HG03097 (cell line): ENCODE results near the gene SORCS2.

Experiments used
- ATAC-seq: cut with Tn5 transposase; IDR thresholded peaks from one replicate; pipeline ENCODE4 v1.9.1; 2021; ENCODE audit not compliant: unreplicated experiment, low FRiP score

The SORCS2 gene

GRCh38 chr4:7739918-7740865 is 547.9 kb downstream of the SORCS2 start:
- no peak for ATAC-seq

DNA sequence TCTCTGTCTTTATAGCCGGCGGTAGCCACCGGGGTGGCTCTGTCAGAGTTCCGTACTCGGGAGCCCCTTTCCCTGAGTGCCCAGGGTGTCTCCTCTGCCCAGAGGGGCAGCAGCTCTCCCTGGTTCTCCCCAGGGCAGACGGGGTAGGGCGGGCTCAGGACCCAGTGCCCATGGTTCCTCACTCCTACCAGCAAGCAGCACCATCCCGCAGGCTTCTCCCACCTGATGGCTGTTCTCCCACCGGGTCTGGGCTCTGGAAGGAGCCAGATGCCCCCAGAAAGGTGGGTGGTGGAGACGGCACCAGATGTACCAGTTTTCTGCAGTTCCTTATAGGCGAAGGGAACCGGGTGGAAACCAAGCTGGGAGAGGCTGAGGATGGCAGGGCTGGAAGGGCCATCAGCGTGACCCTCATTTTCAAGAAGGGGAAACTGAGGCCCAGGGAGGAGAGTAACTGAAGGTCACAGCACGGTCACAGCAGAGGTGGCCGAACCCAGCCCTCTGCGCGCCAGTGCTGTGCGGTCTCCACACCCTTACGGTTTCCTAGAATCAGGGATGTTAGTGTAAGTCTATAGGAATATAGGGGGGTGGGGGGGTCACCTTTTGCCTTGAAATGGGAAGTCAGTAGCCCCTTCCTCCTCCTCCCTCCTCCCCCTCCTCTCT is 548.7 kb downstream of the SORCS2 start:
- no peak for ATAC-seq

DNA sequence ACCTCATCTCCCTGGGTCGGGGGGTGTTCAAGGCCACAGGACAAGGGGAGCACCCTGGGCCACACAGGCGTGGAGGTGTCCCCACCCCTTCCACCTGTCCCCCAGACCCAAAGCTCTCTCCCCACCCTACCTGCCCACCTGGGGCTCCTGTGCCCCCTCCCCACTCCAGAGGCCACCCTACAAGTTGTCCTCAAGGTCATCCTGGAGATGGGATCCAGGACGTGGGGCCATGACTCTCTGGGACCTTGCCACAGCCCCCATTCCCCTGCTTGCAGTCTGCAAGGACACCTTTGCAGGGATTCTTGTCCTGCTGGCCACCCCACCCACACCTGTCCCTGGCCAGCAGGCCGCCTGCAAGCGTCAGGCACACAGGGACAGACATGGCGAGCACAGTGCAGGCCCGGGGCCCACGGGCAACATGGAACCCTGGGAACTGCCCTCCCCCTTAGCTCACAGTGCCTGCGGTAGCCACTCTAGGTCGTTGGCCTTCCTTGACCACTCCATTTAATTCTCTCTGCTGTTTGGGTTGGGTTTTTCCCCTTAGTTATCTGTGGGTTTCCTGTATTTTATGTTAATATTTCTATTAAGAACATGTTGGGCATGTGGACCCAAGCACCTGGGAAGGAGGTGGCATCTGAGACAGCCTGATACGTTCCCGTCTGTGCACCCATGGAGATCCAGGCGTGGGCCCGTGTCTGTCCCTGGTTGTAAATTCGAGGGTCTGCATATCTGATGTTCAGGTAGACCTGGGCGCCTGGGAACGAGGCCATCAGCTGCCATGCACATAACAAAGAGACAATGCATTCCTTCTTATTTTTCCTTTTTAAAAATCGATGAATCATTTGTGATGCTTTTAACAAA is 549.8 kb downstream of the SORCS2 start:
- no peak for ATAC-seq

DNA sequence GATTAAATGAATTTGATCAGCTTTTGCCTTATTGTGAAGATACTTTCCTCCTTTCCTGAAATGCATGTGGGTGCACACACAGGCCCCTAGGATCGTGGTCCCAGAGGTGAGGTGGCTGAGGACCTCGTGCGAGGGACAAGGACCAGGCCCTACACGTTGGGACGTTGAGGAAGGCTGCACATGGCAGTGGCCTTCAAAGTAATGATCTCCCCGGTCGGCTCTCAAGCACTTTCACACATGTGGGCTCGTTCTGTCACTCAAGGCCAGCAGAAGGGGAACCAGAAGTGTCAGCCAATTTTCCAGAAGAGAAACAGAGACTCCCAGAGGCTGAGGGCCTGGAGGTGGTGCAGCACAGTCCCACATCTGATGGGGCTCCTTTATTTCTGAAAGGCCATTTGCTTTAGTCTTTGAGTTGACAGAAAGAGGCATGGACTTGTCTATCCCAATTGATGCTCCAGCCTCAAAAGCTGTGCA is 550.5 kb downstream of the SORCS2 start:
- ATAC-seq = no peak

DNA sequence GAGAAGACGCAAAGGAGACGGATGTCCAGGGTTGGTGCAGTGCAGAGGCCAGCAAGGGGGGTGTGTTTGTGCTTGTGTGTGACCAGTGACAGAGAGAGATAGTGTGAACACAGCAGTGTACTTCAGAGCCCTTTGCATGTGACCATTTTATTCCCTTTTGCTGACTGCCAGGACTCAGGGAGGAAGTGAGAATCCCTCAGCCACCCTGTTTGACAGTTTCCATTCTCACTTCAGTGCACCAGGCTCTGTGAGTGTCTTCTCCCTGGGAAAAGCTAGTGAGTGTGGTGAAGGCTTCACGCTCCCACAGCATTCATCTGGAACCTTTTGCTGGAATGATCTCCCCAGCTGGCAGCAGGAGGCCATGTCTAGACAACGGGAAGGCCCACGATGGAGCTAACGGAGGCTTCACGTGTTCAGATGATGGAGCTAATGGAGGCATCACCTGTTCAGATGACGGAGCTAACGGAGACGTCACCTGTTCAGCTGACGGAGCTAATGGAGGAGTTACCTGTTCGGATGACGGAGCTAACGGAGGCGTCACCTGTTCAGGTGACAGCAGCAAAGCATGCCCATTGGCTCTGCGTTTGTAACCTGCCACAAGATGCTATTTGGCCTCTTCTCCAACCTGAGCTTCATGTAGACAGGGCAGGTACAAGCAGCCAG is 551.9 kb downstream of the SORCS2 start:
- no peak for ATAC-seq

GRCh38 chr4:7745301-7745885 is 553.1 kb downstream of the SORCS2 start:
- ATAC-seq = no peak

- no peak for ATAC-seq
These were observed 554.2 kb downstream of the SORCS2 start for GRCh38 chr4:7746351-7747061.

- ATAC-seq = no peak
These were observed 554.7 kb downstream of the SORCS2 start for GRCh38 chr4:7747062-7747385.

- ATAC-seq = no peak
These were observed 555.2 kb downstream of the SORCS2 start for GRCh38 chr4:7747566-7747965.

GRCh38 chr4:7750523-7750922 is 558.2 kb downstream of the SORCS2 start:
- no peak for ATAC-seq

DNA sequence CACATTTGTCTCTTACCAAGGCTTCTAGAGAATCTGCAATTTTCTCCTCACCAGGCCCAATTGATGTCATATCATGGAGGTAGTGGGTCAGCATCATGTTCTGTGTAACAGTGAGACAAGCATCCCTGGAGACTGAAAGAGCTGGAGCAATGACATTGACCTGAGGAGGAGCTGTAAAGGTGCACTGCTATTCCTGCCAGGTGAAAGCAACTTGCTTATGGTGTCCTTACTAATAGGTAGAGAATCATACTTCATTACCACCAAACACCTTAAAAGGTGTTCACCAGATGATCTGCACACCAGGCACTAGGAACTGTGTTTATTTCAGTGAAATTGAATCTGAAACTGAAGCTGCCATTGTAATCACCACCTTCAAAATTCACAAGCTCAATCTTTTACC is 558.6 kb downstream of the SORCS2 start:
- ATAC-seq = no peak

DNA sequence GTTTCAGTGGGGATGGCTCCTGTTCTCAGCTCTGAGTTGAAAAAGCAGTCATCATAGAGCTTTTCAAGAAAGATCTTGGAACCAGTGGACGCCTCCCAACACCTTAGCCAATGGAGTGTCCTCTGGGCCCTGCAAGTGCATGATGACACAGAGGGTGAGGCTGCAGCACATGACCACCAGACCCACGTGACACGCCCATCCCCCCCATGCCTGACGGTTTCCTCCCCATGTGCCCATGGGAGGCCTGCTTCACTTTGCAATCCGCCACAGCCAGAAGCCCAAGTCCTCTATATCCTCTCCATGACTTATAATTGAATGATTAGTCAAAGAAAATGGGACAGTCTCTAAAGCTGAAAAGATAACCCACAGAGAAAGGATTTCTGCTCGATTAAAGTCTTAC is 560.3 kb downstream of the SORCS2 start:
- no peak for ATAC-seq

DNA sequence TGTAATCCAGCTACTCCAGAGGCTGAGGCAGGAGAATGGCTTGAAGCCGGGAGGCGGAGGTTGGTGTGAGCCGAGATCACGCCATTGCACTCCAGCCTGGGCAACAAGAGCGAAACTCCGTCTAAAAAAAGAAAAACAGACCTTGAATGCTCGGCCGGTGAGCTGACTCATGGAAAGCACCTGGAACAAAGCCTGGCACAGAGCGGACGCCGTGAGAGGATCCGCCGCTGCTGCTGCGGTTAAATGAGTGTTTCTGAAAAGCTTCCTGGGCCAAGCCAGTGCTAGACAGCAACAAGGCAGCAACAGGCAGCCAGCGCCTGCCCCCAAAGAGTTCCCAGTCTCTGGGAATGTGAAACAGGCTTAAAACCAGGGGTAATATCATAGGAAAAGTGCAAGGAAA is 560.9 kb downstream of the SORCS2 start:
- no peak for ATAC-seq

GRCh38 chr4:7753931-7754465 is 561.7 kb downstream of the SORCS2 start:
- ATAC-seq = no peak

DNA sequence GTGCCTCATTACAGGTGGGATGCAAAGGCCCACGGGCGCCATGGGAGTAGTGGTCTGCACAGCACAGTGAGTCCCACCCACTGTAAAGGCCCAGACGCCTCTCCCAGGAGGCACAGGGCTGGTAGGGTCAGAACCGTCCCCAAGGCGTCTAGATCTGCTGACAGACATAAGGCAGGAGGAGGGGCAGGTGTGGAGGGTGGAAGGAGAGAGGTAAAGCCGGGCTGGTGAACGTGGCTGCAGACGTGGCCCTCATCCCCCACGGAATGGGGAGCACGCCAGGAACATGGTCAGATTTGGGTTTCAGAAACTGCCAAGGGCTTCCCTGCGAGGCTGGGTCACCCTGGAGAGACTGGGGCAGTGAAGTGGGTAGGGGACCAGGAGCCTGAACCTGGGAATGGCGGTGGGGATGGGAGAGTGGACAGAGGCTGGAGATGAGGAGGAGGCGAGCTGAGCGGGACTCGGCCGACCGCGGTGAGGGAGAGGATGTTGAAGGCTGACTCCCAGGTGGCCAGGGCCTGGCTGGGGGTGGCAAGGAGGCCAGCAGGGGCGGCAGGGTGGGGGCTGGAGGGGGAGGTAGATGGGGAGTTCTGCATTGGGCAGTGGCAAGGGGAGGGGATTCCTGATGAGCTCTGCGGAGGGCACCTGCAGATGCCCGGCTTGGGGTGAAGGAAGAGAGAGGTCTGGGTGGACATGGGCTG is 562.4 kb downstream of the SORCS2 start:
- ATAC-seq = no peak

GRCh38 chr4:7755561-7755960 is 563.2 kb downstream of the SORCS2 start:
- no peak for ATAC-seq

DNA sequence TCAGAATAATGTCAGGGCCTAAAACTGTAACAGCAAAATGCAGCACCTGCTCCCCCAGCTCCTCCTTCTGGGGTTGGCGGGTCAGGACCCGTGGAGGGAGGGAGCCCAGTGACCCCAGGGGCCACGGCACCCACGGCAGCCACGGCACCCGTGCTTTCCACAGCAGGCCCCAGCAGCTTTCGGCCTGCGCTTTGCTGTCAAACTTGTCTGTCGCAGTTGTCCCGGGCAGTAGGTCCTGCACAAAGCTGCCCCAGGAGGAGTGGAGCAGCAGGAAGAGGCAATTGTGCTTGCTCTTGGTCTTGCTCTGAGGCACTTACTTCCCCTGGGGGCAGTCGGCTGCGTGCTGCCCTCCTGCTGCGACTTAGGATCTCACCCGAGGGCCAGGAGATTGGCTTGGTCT is 563.7 kb downstream of the SORCS2 start:
- ATAC-seq = no peak

DNA sequence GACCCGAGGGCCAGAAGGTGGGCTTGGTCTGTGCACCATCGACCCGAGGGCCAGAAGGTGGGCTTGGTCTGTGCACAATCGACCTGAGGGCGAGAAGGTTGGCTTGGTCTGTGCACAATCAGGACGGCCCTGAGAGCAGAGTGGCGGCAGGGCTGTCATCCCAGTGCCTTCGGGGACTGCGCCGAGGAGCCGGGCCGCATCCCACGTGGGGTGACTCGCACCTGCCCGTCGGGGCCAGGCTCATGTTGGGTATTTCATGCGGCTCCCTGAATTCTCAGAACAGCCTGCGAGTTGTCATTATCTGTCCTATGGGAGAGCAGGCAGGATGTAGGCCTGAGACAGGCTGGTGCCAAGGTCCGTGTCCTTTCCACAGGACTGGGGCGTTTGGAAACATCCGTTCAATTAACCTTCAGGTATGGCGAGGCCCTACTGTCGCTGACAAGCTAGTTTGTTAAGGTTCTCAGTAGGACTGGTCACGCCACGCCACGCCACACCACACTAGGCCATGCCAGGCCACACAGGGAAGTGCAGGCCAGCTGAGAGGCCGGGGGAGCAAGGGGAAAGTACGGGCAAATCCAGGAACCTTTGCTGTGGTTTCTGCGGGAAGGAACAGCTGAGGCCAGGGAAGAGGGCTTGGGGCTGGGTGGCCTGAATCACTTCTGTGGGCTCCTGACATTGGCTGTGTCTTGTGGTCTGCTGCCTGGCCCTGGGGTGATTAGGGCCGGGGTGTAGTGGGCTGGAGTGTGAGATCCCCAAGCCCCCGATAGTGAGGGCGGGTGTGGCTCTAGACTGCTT is 564.4 kb downstream of the SORCS2 start:
- no peak for ATAC-seq
